Nephron progenitor cell (in vitro differentiated cells): ENCODE measurements around the gene PSMB10.

Source experiments
- DNase-seq: peaks from one replicate; pipeline ENCODE4 v3.0.0; 2021
- H3K27ac Mint-ChIP-seq: 2 replicates; pipeline ENCODE4 v1.8.0; 2021; ENCODE audit warnings: mild to moderate bottlenecking, moderate library complexity, mixed read lengths
- H3K27me3 Mint-ChIP-seq: 2 replicates; pipeline ENCODE4 v1.8.0; 2021; ENCODE audit warnings: mild to moderate bottlenecking, low read depth, mixed read lengths; ENCODE audit not compliant: poor library complexity
- H3K36me3 Mint-ChIP-seq: 2 replicates; pipeline ENCODE4 v1.8.0; 2021; ENCODE audit warnings: low read depth, mixed read lengths
- H3K4me1 Mint-ChIP-seq: 2 replicates; pipeline ENCODE4 v1.8.0; 2021; ENCODE audit warnings: mixed read lengths
- H3K4me3 Mint-ChIP-seq: 2 replicates; pipeline ENCODE4 v1.8.0; 2021; ENCODE audit warnings: mild to moderate bottlenecking, moderate library complexity, mixed read lengths
- H3K9me3 Mint-ChIP-seq: 2 replicates; pipeline ENCODE4 v1.8.0; 2021; ENCODE audit warnings: mild to moderate bottlenecking, moderate library complexity, mixed read lengths
- CTCF ChIP-seq: fragments of 200-600 bp; sonication (generic); IDR thresholded peaks from 2 replicates; pipeline ENCODE4 v1.5.0; 2021; ENCODE audit warnings: antibody characterized with exemption

PSMB10 gene

GRCh38 chr16:67959536-67960329 lies 23.1 kb upstream of the PSMB10 start:
- H3K36me3 Mint-ChIP-seq = peaks cover 32% of the 10 kb centered on the region
- H3K27me3 Mint-ChIP-seq = peaks cover 6% of the 10 kb centered on the region
- H3K27ac Mint-ChIP-seq = no peak overlapping the region
- H3K9me3 Mint-ChIP-seq = no peaks in the 10 kb centered on the region
- peaks cover 19% of the 10 kb centered on the region for H3K4me1 Mint-ChIP-seq
- no peak overlapping the region for H3K4me3 Mint-ChIP-seq
- no peak for TF ChIP-seq CTCF
- no peak for DNase-seq

GRCh38 chr16:67957622-67958021 lies 21.0 kb upstream of the PSMB10 start:
- no peaks in the 10 kb centered on the region for H3K9me3 Mint-ChIP-seq
- no peak for DNase-seq
- H3K4me1 Mint-ChIP-seq = peaks cover 12% of the 10 kb centered on the region
- peaks cover 34% of the 10 kb centered on the region for H3K36me3 Mint-ChIP-seq
- no peak for TF ChIP-seq CTCF
- no peak overlapping the region for H3K4me3 Mint-ChIP-seq
- peaks cover 6% of the 10 kb centered on the region for H3K27me3 Mint-ChIP-seq
- no peak overlapping the region for H3K27ac Mint-ChIP-seq

DNA sequence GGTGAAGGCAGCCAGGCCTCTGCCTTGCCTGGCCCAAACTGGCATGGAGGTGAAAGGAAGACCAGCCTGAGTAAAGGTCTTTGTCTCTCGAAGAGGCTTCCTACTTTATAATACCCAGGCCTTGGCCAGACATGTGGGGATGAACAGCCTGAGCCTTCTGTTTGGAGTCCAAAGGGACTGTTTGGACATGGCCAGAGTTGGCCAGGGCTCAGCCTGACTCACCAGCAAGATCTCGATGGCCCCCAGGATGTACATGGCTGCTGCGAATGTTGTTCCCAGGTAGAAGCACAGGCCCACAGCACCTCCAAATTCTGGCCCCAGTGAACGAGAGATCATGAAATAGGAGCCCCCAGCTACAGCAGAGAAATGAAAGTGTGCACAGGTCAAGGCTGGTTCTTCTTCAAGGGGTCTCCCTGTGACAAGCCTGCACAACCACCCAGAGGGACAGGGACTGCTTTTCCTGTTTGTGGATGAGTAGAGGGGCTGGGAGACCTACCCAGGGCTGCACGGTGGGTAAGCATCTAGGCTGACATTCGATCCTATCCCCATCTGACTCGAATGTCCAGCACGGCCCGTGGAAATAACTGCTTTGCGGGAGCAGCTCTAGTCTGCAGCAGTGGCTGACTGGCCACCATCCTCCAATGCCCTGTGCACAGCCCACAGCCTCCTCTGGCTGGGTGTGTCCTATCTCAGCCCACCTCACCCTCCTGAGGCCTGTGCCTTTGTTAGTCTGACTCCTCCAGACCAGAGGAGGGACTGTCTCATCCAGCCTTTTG lies 18.0 kb upstream of the PSMB10 start:
- Mint-ChIP-seq H3K4me1 (peaks cover 12% of the 10 kb centered on the region), H3K27ac (peak overlapping the region; percentile 89), H3K4me3 (no peak overlapping the region), H3K27me3 (peaks cover 5% of the 10 kb centered on the region), H3K9me3 (no peaks in the 10 kb centered on the region), H3K36me3 (peaks cover 16% of the 10 kb centered on the region)
- DNase-seq = no peak
- no peak for TF ChIP-seq CTCF

- peaks cover 5% of the 10 kb centered on the region for H3K27me3 Mint-ChIP-seq
- no peaks in the 10 kb centered on the region for H3K9me3 Mint-ChIP-seq
- peak overlapping the region; percentile 90 for H3K27ac Mint-ChIP-seq
- DNase-seq = no peak
- H3K4me3 Mint-ChIP-seq = no peak overlapping the region
- peaks cover 12% of the 10 kb centered on the region for H3K4me1 Mint-ChIP-seq
- peaks cover 16% of the 10 kb centered on the region for H3K36me3 Mint-ChIP-seq
- TF ChIP-seq CTCF = no peak
Measured at GRCh38 chr16:67953641-67954375, 17.2 kb upstream of the PSMB10 start.

- no peak overlapping the region for H3K4me3 Mint-ChIP-seq
- H3K4me1 Mint-ChIP-seq = peaks cover 16% of the 10 kb centered on the region
- peaks cover 3% of the 10 kb centered on the region for H3K27me3 Mint-ChIP-seq
- peaks cover 13% of the 10 kb centered on the region for H3K36me3 Mint-ChIP-seq
- no peaks in the 10 kb centered on the region for H3K9me3 Mint-ChIP-seq
- TF ChIP-seq CTCF = no peak
- H3K27ac Mint-ChIP-seq = no peak overlapping the region
- DNase-seq = no peak
Measured at GRCh38 chr16:67951485-67951884, 14.8 kb upstream of the PSMB10 start.
